Right cardiac atrium (tissue), 5 donors: ENCODE measurements around the gene TPPP3. TPM values are rescaled to one million over a fixed set of nuclear protein-coding genes. Genes with fewer than 3 reads are reported as not detected.

ENCODE experiments used
- ATAC-seq, 2 donors: fragments of 200-7000 bp; cut with Tn5 transposase; one replicate each; pipeline versions ENCODE4 v1.8.0 to v1.9.1; 2020; ENCODE audit warnings: moderate library complexity in 2 of 2, mild to moderate bottlenecking in 1 of 2
- DNase-seq, 3 donors: peaks; one replicate each; pipeline ENCODE4 v3.0.0-alpha.2; 2020
- H3K27ac ChIP-seq: one replicate; pipeline ENCODE4 v1.5.1; 2013; ENCODE audit warnings: mild to moderate bottlenecking, low read length, control low read depth, moderate library complexity
- H3K27me3 ChIP-seq: one replicate; pipeline ENCODE4 v1.6.1; 2013; ENCODE audit not compliant: control insufficient read depth, insufficient read depth
- H3K4me1 ChIP-seq: one replicate; pipeline ENCODE4 v1.6.1; 2013; ENCODE audit warnings: low read length; ENCODE audit not compliant: control insufficient read depth, insufficient read depth
- H3K4me3 ChIP-seq: one replicate; pipeline ENCODE4 v1.5.1; 2013; ENCODE audit warnings: low read length, control low read depth
- H3K9me3 ChIP-seq: one replicate; pipeline ENCODE4 v1.6.1; 2013; ENCODE audit warnings: low read length; ENCODE audit not compliant: control insufficient read depth
- WGBS: extraction: QIAGEN DNeasy Blood & Tissue Kit; methylation state at CpG from one replicate; pipeline ENCODE4 v1.1.7; 2013; 5-methylcytosine and 5-hydroxymethylcytosine counted together
- intact Hi-C, 4 donors: fragments of 100-400 bp; cut with DNase I; formaldehyde crosslinking; loops; one replicate each; pipeline versions ENCODE4 v1.11.0 to v1.14.0; 2022 to 2023
- polyA plus RNA-seq: library from polyadenylated mRNA; stranded (reverse); fragments of 200-250 nt; gene quantifications from one replicate; pipeline ENCODE4 v1.2.3, GENCODE V29; 2013
- total RNA-seq, 4 donors: library from RNA; stranded (reverse); fragmentation: NEBNext Ultra II Directional; extraction: Animal tissue kit (Norgen Biotek cat#: 25700); gene quantifications; one replicate each; pipeline ENCODE4 v1.2.1, GENCODE V29; 2021
- donor health status: healthy with polysubstance abuse.
- donor health status: DM: no; HTN: yes; CAD: no.
- donor health status: DM: no; HTN: no; CAD: no.
- donor health status: DM: no; HTN: yes; CAD: no; lungs with severe emphysema.
- donor health status: DM: yes; HTN: yes; CAD: no.

TPPP3 gene
- total and polyA plus RNA-seq, 5 donors, result 21.9 to 183 (median 42.0) TPM

- DNase-seq (peak; percentile 94 to 96 (median 95)), ATAC-seq (peak; percentile 51 to 78)
- WGBS, result 23% methylated on average over 31 of the region's 31 CpGs
- Histone ChIP-seq H3K27ac (peak overlapping the region; percentile 40), H3K4me1 (peaks cover 21% of the 10 kb centered on the region), H3K27me3 (no peaks in the 10 kb centered on the region), H3K9me3 (no peaks in the 10 kb centered on the region), H3K4me3 (no peak overlapping the region)
- intact Hi-C loops, result loop anchor here in 1 of 4 donors (10.0 kb wide), 1 partner anchor 142 kb away; no protein-coding TSS in a partner anchor
These were observed 3.1 kb upstream of the TPPP3 start for GRCh38 chr16:67396159-67397035.

GRCh38 chr16:67395458-67396158 lies 2.3 kb upstream of the TPPP3 start:
- peaks cover 23% of the 10 kb centered on the region for H3K4me1 ChIP-seq
- peak overlapping the region; percentile 40 for H3K27ac ChIP-seq

GRCh38 chr16:67395105-67395457 lies 1.8 kb upstream of the TPPP3 start:
- Histone ChIP-seq H3K27me3 (no peaks in the 10 kb centered on the region), H3K27ac (peak overlapping the region; percentile 7), H3K9me3 (no peaks in the 10 kb centered on the region), H3K4me3 (no peak overlapping the region), H3K4me1 (peaks cover 23% of the 10 kb centered on the region)
- ATAC-seq, result no peak
- peak in 1 of 3 donors; percentile 66 for DNase-seq
- 75% methylated on average over 10 of the region's 10 CpGs for WGBS
- intact Hi-C loops, result loop anchor here in 1 of 4 donors (10.0 kb wide), 1 partner anchor 140 kb away; no protein-coding TSS in a partner anchor

More at GRCh38 chr16:67395458-67396158, 2.3 kb upstream of the TPPP3 start:
- 78% methylated on average over 13 of the region's 13 CpGs for WGBS
- no peaks in the 10 kb centered on the region for H3K27me3 ChIP-seq
- H3K9me3 ChIP-seq, result no peaks in the 10 kb centered on the region
- no peak for ATAC-seq
- peak in 2 of 3 donors; percentile 23 to 64 for DNase-seq
- no peak overlapping the region for H3K4me3 ChIP-seq
- intact Hi-C loops, result loop anchor here in 1 of 4 donors (10.0 kb wide), 1 partner anchor 141 kb away; no protein-coding TSS in a partner anchor

- Histone ChIP-seq H3K27ac (peak overlapping the region; percentile 54), H3K4me1 (peaks cover 24% of the 10 kb centered on the region), H3K27me3 (no peaks in the 10 kb centered on the region), H3K4me3 (peak overlapping the region; percentile 38), H3K9me3 (no peaks in the 10 kb centered on the region)
- 19% methylated on average over 88 of the region's 88 CpGs for WGBS
- peak; percentile 49 to 80 (median 76) for DNase-seq
- ATAC-seq, result no peak
- intact Hi-C loops, result loop anchor here in 1 of 4 donors (10.0 kb wide), 1 partner anchor 140 kb away; no protein-coding TSS in a partner anchor
These were observed 1.1 kb upstream of the TPPP3 start for GRCh38 chr16:67394155-67395104.

GRCh38 chr16:67393788-67394154 lies 473 bp upstream of the TPPP3 start:
- H3K4me1 ChIP-seq, result peaks cover 25% of the 10 kb centered on the region
- no peaks in the 10 kb centered on the region for H3K9me3 ChIP-seq
- intact Hi-C loops, result loop anchor here in 1 of 4 donors (10.0 kb wide), 1 partner anchor 139 kb away; no protein-coding TSS in a partner anchor
- WGBS, result 9% methylated on average over 20 of the region's 20 CpGs
- H3K27ac ChIP-seq, result peak overlapping the region; percentile 54
- H3K27me3 ChIP-seq, result no peaks in the 10 kb centered on the region
- DNase-seq (peak; percentile 44 to 79 (median 76)), ATAC-seq (peak in 1 of 2 donors; percentile 0)
- peak overlapping the region; percentile 38 for H3K4me3 ChIP-seq

GRCh38 chr16:67392301-67393059 lies 818 bp downstream of the TPPP3 start:
- 66% methylated on average over 18 of the region's 18 CpGs for WGBS
- ATAC-seq (no peak), DNase-seq (peak in 2 of 3 donors; percentile 51 to 61)
- intact Hi-C loops, result loop anchor here in 1 of 4 donors (10.0 kb wide), 1 partner anchor 138 kb away; no protein-coding TSS in a partner anchor
- H3K9me3 ChIP-seq, result no peaks in the 10 kb centered on the region
- H3K4me1 ChIP-seq, result peaks cover 23% of the 10 kb centered on the region
- peak overlapping the region; percentile 38 for H3K4me3 ChIP-seq
- H3K27ac ChIP-seq, result no peak overlapping the region
- no peaks in the 10 kb centered on the region for H3K27me3 ChIP-seq

GRCh38 chr16:67391424-67392300 lies 1.6 kb downstream of the TPPP3 start:
- intact Hi-C loops, result loop anchor here in 1 of 4 donors (10.0 kb wide), 1 partner anchor 137 kb away; no protein-coding TSS in a partner anchor
- Histone ChIP-seq H3K27ac (no peak overlapping the region), H3K4me1 (peaks cover 18% of the 10 kb centered on the region), H3K9me3 (no peaks in the 10 kb centered on the region), H3K27me3 (no peaks in the 10 kb centered on the region), H3K4me3 (no peak overlapping the region)
- ATAC-seq (peak in 1 of 2 donors; percentile 0), DNase-seq (peak; percentile 48 to 83 (median 78))
- 50% methylated on average over 15 of the region's 15 CpGs for WGBS

- no peak for ATAC-seq
These were observed 2.4 kb downstream of the TPPP3 start for GRCh38 chr16:67390816-67391423.

More at GRCh38 chr16:67390816-67391423, 2.4 kb downstream of the TPPP3 start:
- WGBS, result 89% methylated on average over 11 of the region's 11 CpGs
- DNase-seq, result no peak
- intact Hi-C loops, result loop anchor here in 1 of 4 donors (10.0 kb wide), 1 partner anchor 136 kb away; no protein-coding TSS in a partner anchor
- Histone ChIP-seq H3K9me3 (no peaks in the 10 kb centered on the region), H3K27me3 (no peaks in the 10 kb centered on the region), H3K4me3 (no peak overlapping the region), H3K27ac (no peak overlapping the region), H3K4me1 (peaks cover 15% of the 10 kb centered on the region)
